HG03095 (cell line): Measurements from ENCODE around the gene ARNT2.

Experiments
- ATAC-seq: cut with Tn5 transposase; IDR thresholded peaks from one replicate; pipeline ENCODE4 v1.9.1; 2021; ENCODE audit warnings: moderate library complexity; ENCODE audit not compliant: unreplicated experiment

ARNT2 gene

GRCh38 chr15:80462836-80463512 is 58.8 kb downstream of the ARNT2 start:
- ATAC-seq, result no peak

- no peak for ATAC-seq
Observed at GRCh38 chr15:80464951-80465625, 60.9 kb downstream of the ARNT2 start.

GRCh38 chr15:80465626-80466005 is 61.4 kb downstream of the ARNT2 start:
- no peak for ATAC-seq

GRCh38 chr15:80466543-80466942 is 62.4 kb downstream of the ARNT2 start:
- no peak for ATAC-seq

GRCh38 chr15:80467311-80467714 is 63.1 kb downstream of the ARNT2 start:
- ATAC-seq, result no peak

GRCh38 chr15:80468796-80469195 is 64.6 kb downstream of the ARNT2 start:
- no peak for ATAC-seq

- no peak for ATAC-seq
Observed at GRCh38 chr15:80471881-80472280, 67.7 kb downstream of the ARNT2 start.

GRCh38 chr15:80473286-80474223 is 69.4 kb downstream of the ARNT2 start:
- ATAC-seq, result no peak

GRCh38 chr15:80474224-80475215 is 70.3 kb downstream of the ARNT2 start:
- ATAC-seq, result no peak

- no peak for ATAC-seq
Observed at GRCh38 chr15:80475572-80475971, 71.4 kb downstream of the ARNT2 start.

GRCh38 chr15:80476036-80476435 is 71.9 kb downstream of the ARNT2 start:
- no peak for ATAC-seq

GRCh38 chr15:80478075-80478474 is 73.9 kb downstream of the ARNT2 start:
- ATAC-seq, result no peak

GRCh38 chr15:80479191-80479590 is 75.0 kb downstream of the ARNT2 start:
- no peak for ATAC-seq

- ATAC-seq, result no peak
Observed at GRCh38 chr15:80480171-80480811, 76.1 kb downstream of the ARNT2 start.

- ATAC-seq, result no peak
Observed at GRCh38 chr15:80480909-80481308, 76.7 kb downstream of the ARNT2 start.

GRCh38 chr15:80482696-80483095 is 78.5 kb downstream of the ARNT2 start:
- ATAC-seq, result no peak

- no peak for ATAC-seq
Observed at GRCh38 chr15:80483725-80484161, 79.6 kb downstream of the ARNT2 start.

- no peak for ATAC-seq
Observed at GRCh38 chr15:80484333-80484864, 80.2 kb downstream of the ARNT2 start.

GRCh38 chr15:80485370-80486164 is 81.4 kb downstream of the ARNT2 start:
- no peak for ATAC-seq
